Measurements from ENCODE around the gene SLC2A4RG.

DNA sequence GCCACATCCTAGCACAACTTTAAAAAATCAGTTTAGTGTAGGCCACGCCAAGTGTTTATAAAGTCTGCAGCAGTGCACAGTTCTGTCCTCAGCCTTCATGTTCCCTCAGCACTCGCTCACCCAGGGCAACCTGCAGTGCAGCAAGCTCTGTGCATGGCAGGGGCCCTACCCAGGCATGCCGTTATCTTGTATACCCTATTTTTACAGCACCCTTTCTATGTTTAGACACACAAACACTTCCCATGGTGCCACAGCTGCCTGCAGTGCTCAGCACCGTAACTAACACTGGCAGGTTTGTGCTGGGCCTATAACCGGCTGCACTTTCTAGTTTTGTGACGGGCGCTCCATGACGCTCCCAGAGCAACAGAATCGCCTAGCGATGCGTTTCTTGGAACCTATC is 47.7 kb downstream of the SLC2A4RG start:
- TF ChIP-seq POLR2A (IDR thresholded peaks at IDR 0.05) (no peak), POLR2AphosphoS5 (IDR thresholded peaks at IDR 0.05) (no peak), EP300 (IDR thresholded peaks at IDR 0.05) (no peak)
- TF ChIP-seq, protein P1, sequence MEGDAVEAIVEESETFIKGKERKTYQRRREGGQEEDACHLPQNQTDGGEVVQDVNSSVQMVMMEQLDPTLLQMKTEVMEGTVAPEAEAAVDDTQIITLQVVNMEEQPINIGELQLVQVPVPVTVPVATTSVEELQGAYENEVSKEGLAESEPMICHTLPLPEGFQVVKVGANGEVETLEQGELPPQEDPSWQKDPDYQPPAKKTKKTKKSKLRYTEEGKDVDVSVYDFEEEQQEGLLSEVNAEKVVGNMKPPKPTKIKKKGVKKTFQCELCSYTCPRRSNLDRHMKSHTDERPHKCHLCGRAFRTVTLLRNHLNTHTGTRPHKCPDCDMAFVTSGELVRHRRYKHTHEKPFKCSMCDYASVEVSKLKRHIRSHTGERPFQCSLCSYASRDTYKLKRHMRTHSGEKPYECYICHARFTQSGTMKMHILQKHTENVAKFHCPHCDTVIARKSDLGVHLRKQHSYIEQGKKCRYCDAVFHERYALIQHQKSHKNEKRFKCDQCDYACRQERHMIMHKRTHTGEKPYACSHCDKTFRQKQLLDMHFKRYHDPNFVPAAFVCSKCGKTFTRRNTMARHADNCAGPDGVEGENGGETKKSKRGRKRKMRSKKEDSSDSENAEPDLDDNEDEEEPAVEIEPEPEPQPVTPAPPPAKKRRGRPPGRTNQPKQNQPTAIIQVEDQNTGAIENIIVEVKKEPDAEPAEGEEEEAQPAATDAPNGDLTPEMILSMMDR (IDR thresholded peaks at IDR 0.05) = no peak
